ENCODE results near the gene BPIFA2. TPM values are rescaled to one million over a fixed set of nuclear protein-coding genes. Genes with fewer than 3 reads are reported as not detected.

BPIFA2 gene
- total and polyA plus RNA-seq, 2 experiments from 2014 or later, result not detected

- H3K79me2 ChIP-seq (ENCODE audit: insufficient read depth), result no peaks in the 10 kb centered on the region
- no peaks in the 10 kb centered on the region for H3F3A ChIP-seq (ENCODE audit: insufficient read depth)
- WGBS, 2 experiments (ENCODE audit: low coverage in 1 of 2, low lambda C conversion rate in 2 of 2, missing lambda C conversion rate in 2 of 2), result 29 to 33% methylated on average over 3 of the region's 3 CpGs
- no peak overlapping the region for H2AFZ ChIP-seq
- no peak overlapping the region for H3K4me2 ChIP-seq (ENCODE audit: unreplicated experiment)
- no peaks in the 10 kb centered on the region for H3K9me2 ChIP-seq (ENCODE audit: insufficient read depth)
- no peaks in the 10 kb centered on the region for H3K4me1 ChIP-seq (ENCODE audit: insufficient read depth)
- no peaks in the 10 kb centered on the region for H3K36me3 ChIP-seq (ENCODE audit: low read depth)
- TF ChIP-seq EZH2 (IDR thresholded peaks at IDR 0.05; ENCODE audit: insufficient read depth, poor library complexity, severe bottlenecking), result no peak
- TF ChIP-seq EZH2phosphoT487 (IDR thresholded peaks at IDR 0.05; ENCODE audit: insufficient read depth, low read depth), result no peak
- H3K9me3 ChIP-seq (ENCODE audit: low read depth), result no peaks in the 10 kb centered on the region
- no peak for DNase-seq
- H3K27me3 ChIP-seq (replicated peaks; ENCODE audit: insufficient read depth), result no peaks in the 10 kb centered on the region
- no peak overlapping the region for H3K27ac ChIP-seq
- H4K20me1 ChIP-seq (ENCODE audit: insufficient read depth), result no peaks in the 10 kb centered on the region
- H3K9ac ChIP-seq, result no peak overlapping the region
- in situ Hi-C loops (cut with MboI), result no loop called here
- no peak overlapping the region for H3K4me3 ChIP-seq
Observed at GRCh38 chr20:33175123-33175522, 7.2 kb downstream of the BPIFA2 start.

- no peaks in the 10 kb centered on the region for H3K9me3 ChIP-seq (ENCODE audit: low read depth)
- no peaks in the 10 kb centered on the region for H3K27me3 ChIP-seq (replicated peaks; ENCODE audit: insufficient read depth)
- no peak overlapping the region for H3K27ac ChIP-seq
- H4K20me1 ChIP-seq (ENCODE audit: insufficient read depth), result no peaks in the 10 kb centered on the region
- no peaks in the 10 kb centered on the region for H3K79me2 ChIP-seq (ENCODE audit: insufficient read depth)
- H2AFZ ChIP-seq, result no peak overlapping the region
- DNase-seq, result no peak
- WGBS, 2 experiments (ENCODE audit: low coverage in 1 of 2, low lambda C conversion rate in 2 of 2, missing lambda C conversion rate in 2 of 2), result 8 to 11% methylated on average over 3 of the region's 3 CpGs
- no peaks in the 10 kb centered on the region for H3F3A ChIP-seq (ENCODE audit: insufficient read depth)
- in situ Hi-C loops (cut with MboI), result no loop called here
- H3K36me3 ChIP-seq (ENCODE audit: low read depth), result no peaks in the 10 kb centered on the region
- no peak overlapping the region for H3K4me2 ChIP-seq (ENCODE audit: unreplicated experiment)
- no peaks in the 10 kb centered on the region for H3K4me1 ChIP-seq (ENCODE audit: insufficient read depth)
- TF ChIP-seq EZH2 (IDR thresholded peaks at IDR 0.05; ENCODE audit: insufficient read depth, poor library complexity, severe bottlenecking) (no peak), EZH2phosphoT487 (IDR thresholded peaks at IDR 0.05; ENCODE audit: insufficient read depth, low read depth) (no peak)
- no peak overlapping the region for H3K9ac ChIP-seq
- H3K4me3 ChIP-seq, result no peak overlapping the region
- no peaks in the 10 kb centered on the region for H3K9me2 ChIP-seq (ENCODE audit: insufficient read depth)
Observed at GRCh38 chr20:33176101-33176500, 8.1 kb downstream of the BPIFA2 start.

- Histone ChIP-seq H2AFZ (no peak overlapping the region), H3K79me2 (ENCODE audit: insufficient read depth) (no peaks in the 10 kb centered on the region), H3F3A (ENCODE audit: insufficient read depth) (no peaks in the 10 kb centered on the region), H3K9me3 (ENCODE audit: low read depth) (no peaks in the 10 kb centered on the region), H3K4me2 (ENCODE audit: unreplicated experiment) (no peak overlapping the region), H3K4me1 (ENCODE audit: insufficient read depth) (no peaks in the 10 kb centered on the region), H3K9me2 (ENCODE audit: insufficient read depth) (no peaks in the 10 kb centered on the region), H3K27ac (no peak overlapping the region), H3K36me3 (ENCODE audit: low read depth) (no peaks in the 10 kb centered on the region), H3K4me3 (no peak overlapping the region), H4K20me1 (ENCODE audit: insufficient read depth) (no peaks in the 10 kb centered on the region), H3K9ac (no peak overlapping the region), H3K27me3 (replicated peaks; ENCODE audit: insufficient read depth) (no peaks in the 10 kb centered on the region)
- WGBS, 2 experiments (ENCODE audit: low coverage in 1 of 2, low lambda C conversion rate in 2 of 2, missing lambda C conversion rate in 2 of 2), result 55 to 60% methylated on average over 9 of the region's 9 CpGs
- no peak for DNase-seq
- in situ Hi-C loops (cut with MboI), result no loop called here
- TF ChIP-seq EZH2 (IDR thresholded peaks at IDR 0.05; ENCODE audit: insufficient read depth, poor library complexity, severe bottlenecking), result no peak
- no peak for TF ChIP-seq EZH2phosphoT487 (IDR thresholded peaks at IDR 0.05; ENCODE audit: insufficient read depth, low read depth)
Observed at GRCh38 chr20:33177866-33178265, 9.9 kb downstream of the BPIFA2 start.

GRCh38 chr20:33178726-33179125 is 10.8 kb downstream of the BPIFA2 start:
- H3K4me1 ChIP-seq (ENCODE audit: insufficient read depth), result no peaks in the 10 kb centered on the region
- WGBS, 2 experiments (ENCODE audit: low coverage in 1 of 2, low lambda C conversion rate in 2 of 2, missing lambda C conversion rate in 2 of 2), result 37 to 38% methylated on average over 6 of the region's 6 CpGs
- no peak overlapping the region for H3K27ac ChIP-seq
- no peak overlapping the region for H3K9ac ChIP-seq
- no peaks in the 10 kb centered on the region for H3K9me3 ChIP-seq (ENCODE audit: low read depth)
- no peak for DNase-seq
- H3K36me3 ChIP-seq (ENCODE audit: low read depth), result no peaks in the 10 kb centered on the region
- no peaks in the 10 kb centered on the region for H3F3A ChIP-seq (ENCODE audit: insufficient read depth)
- TF ChIP-seq EZH2phosphoT487 (IDR thresholded peaks at IDR 0.05; ENCODE audit: insufficient read depth, low read depth) (no peak), EZH2 (IDR thresholded peaks at IDR 0.05; ENCODE audit: insufficient read depth, poor library complexity, severe bottlenecking) (no peak)
- in situ Hi-C loops (cut with MboI), result no loop called here
- no peaks in the 10 kb centered on the region for H4K20me1 ChIP-seq (ENCODE audit: insufficient read depth)
- H3K27me3 ChIP-seq (replicated peaks; ENCODE audit: insufficient read depth), result no peaks in the 10 kb centered on the region
- H3K4me2 ChIP-seq (ENCODE audit: unreplicated experiment), result no peak overlapping the region
- no peak overlapping the region for H2AFZ ChIP-seq
- no peaks in the 10 kb centered on the region for H3K79me2 ChIP-seq (ENCODE audit: insufficient read depth)
- H3K9me2 ChIP-seq (ENCODE audit: insufficient read depth), result no peaks in the 10 kb centered on the region
- H3K4me3 ChIP-seq, result no peak overlapping the region

GRCh38 chr20:33180169-33180568 is 12.2 kb downstream of the BPIFA2 start:
- Histone ChIP-seq H3K9me3 (ENCODE audit: low read depth) (no peaks in the 10 kb centered on the region), H2AFZ (no peak overlapping the region), H3K79me2 (ENCODE audit: insufficient read depth) (no peaks in the 10 kb centered on the region), H3K4me2 (ENCODE audit: unreplicated experiment) (no peak overlapping the region), H4K20me1 (ENCODE audit: insufficient read depth) (no peaks in the 10 kb centered on the region), H3K4me3 (no peak overlapping the region), H3K27me3 (replicated peaks; ENCODE audit: insufficient read depth) (no peaks in the 10 kb centered on the region), H3K27ac (no peak overlapping the region), H3K4me1 (ENCODE audit: insufficient read depth) (no peaks in the 10 kb centered on the region), H3F3A (ENCODE audit: insufficient read depth) (no peaks in the 10 kb centered on the region), H3K9ac (no peak overlapping the region), H3K36me3 (ENCODE audit: low read depth) (no peaks in the 10 kb centered on the region), H3K9me2 (ENCODE audit: insufficient read depth) (no peaks in the 10 kb centered on the region)
- 34 to 40% methylated on average over 5 of the region's 5 CpGs for WGBS, 2 experiments (ENCODE audit: low coverage in 1 of 2, low lambda C conversion rate in 2 of 2, missing lambda C conversion rate in 2 of 2)
- in situ Hi-C loops (cut with MboI), result no loop called here
- TF ChIP-seq EZH2phosphoT487 (IDR thresholded peaks at IDR 0.05; ENCODE audit: insufficient read depth, low read depth), result no peak
- no peak for TF ChIP-seq EZH2 (IDR thresholded peaks at IDR 0.05; ENCODE audit: insufficient read depth, poor library complexity, severe bottlenecking)
- no peak for DNase-seq
